C4-2B (cell line): Measurements from ENCODE around the gene NTRK2.

Experiments used
- H3K27ac ChIP-seq: fragments of 450-650 bp; 2 replicates; pipeline ENCODE4 v1.5.1; 2017
- CTCF ChIP-seq: fragments of 450-650 bp; conservative IDR thresholded peaks from 2 replicates; pipeline ENCODE4 v1.5.1; 2017; ENCODE audit warnings: mild to moderate bottlenecking
- ZFX ChIP-seq: fragments of 450-650 bp; IDR thresholded peaks from 2 replicates; pipeline ENCODE4 v1.6.1; 2017

Gene NTRK2

GRCh38 chr9:84652496-84653120 lies 16.9 kb upstream of the NTRK2 start:
- no peak for TF ChIP-seq ZFX
- peak; percentile 28 for TF ChIP-seq CTCF

GRCh38 chr9:84655447-84655846 lies 14.1 kb upstream of the NTRK2 start:
- H3K27ac ChIP-seq, result no peak overlapping the region
- no peak for TF ChIP-seq CTCF
- TF ChIP-seq ZFX, result no peak

More at GRCh38 chr9:84652496-84653120, 16.9 kb upstream of the NTRK2 start:
- H3K27ac ChIP-seq, result no peak overlapping the region

- TF ChIP-seq ZFX (no peak), CTCF (no peak)
- H3K27ac ChIP-seq, result no peak overlapping the region
Measured at GRCh38 chr9:84659313-84659712, 10.2 kb upstream of the NTRK2 start.

GRCh38 chr9:84659773-84660172 lies 9.8 kb upstream of the NTRK2 start:
- H3K27ac ChIP-seq, result no peak overlapping the region
- no peak for TF ChIP-seq ZFX
- no peak for TF ChIP-seq CTCF

GRCh38 chr9:84667571-84668195 lies 1.8 kb upstream of the NTRK2 start:
- H3K27ac ChIP-seq, result no peak overlapping the region
- no peak for TF ChIP-seq ZFX
- no peak for TF ChIP-seq CTCF

GRCh38 chr9:84668196-84669012 lies 1.1 kb upstream of the NTRK2 start:
- H3K27ac ChIP-seq, result no peak overlapping the region
- TF ChIP-seq ZFX, result no peak
- peak; percentile 84 for TF ChIP-seq CTCF

GRCh38 chr9:84669013-84669287 lies 579 bp upstream of the NTRK2 start:
- TF ChIP-seq ZFX (no peak), CTCF (no peak)
- no peak overlapping the region for H3K27ac ChIP-seq
